Measurements from ENCODE around the gene IL13. TPM values are rescaled to one million over a fixed set of nuclear protein-coding genes. Genes with fewer than 3 reads are reported as not detected.

IL13 gene
- total RNA-seq, 1 donor from 2014 or later: not detected

GRCh38 chr5:132678735-132679134, 20.8 kb downstream of the IL13 start:
- no peak for TF ChIP-seq CTCF (IDR thresholded peaks at IDR 0.05; ENCODE audit: partially characterized antibody, unreplicated experiment)
- H3K4me1 Mint-ChIP-seq (ENCODE audit: low read depth, unreplicated experiment): peaks cover 32% of the 10 kb centered on the region
- peaks cover 16% of the 10 kb centered on the region for H3K36me3 Mint-ChIP-seq (ENCODE audit: unreplicated experiment)

GRCh38 chr5:132679166-132679565, 21.2 kb downstream of the IL13 start:
- peaks cover 3% of the 10 kb centered on the region for H3K27me3 Mint-ChIP-seq (ENCODE audit: unreplicated experiment)
- H3K4me1 Mint-ChIP-seq (ENCODE audit: low read depth, unreplicated experiment): peaks cover 32% of the 10 kb centered on the region
- DNase-seq: no peak
- H3K9me3 Mint-ChIP-seq (ENCODE audit: unreplicated experiment): peaks cover 10% of the 10 kb centered on the region
- peaks cover 16% of the 10 kb centered on the region for H3K36me3 Mint-ChIP-seq (ENCODE audit: unreplicated experiment)
- no peak overlapping the region for H3K27ac Mint-ChIP-seq (ENCODE audit: unreplicated experiment)
- no peak overlapping the region for H3K4me3 Mint-ChIP-seq (ENCODE audit: unreplicated experiment)
- no peak for TF ChIP-seq CTCF (IDR thresholded peaks at IDR 0.05; ENCODE audit: partially characterized antibody, unreplicated experiment)

More at GRCh38 chr5:132678735-132679134, 20.8 kb downstream of the IL13 start:
- Mint-ChIP-seq H3K4me3 (ENCODE audit: unreplicated experiment) (no peak overlapping the region), H3K9me3 (ENCODE audit: unreplicated experiment) (peaks cover 10% of the 10 kb centered on the region), H3K27me3 (ENCODE audit: unreplicated experiment) (peaks cover 7% of the 10 kb centered on the region), H3K27ac (ENCODE audit: unreplicated experiment) (no peak overlapping the region)
- no peak for DNase-seq

DNA sequence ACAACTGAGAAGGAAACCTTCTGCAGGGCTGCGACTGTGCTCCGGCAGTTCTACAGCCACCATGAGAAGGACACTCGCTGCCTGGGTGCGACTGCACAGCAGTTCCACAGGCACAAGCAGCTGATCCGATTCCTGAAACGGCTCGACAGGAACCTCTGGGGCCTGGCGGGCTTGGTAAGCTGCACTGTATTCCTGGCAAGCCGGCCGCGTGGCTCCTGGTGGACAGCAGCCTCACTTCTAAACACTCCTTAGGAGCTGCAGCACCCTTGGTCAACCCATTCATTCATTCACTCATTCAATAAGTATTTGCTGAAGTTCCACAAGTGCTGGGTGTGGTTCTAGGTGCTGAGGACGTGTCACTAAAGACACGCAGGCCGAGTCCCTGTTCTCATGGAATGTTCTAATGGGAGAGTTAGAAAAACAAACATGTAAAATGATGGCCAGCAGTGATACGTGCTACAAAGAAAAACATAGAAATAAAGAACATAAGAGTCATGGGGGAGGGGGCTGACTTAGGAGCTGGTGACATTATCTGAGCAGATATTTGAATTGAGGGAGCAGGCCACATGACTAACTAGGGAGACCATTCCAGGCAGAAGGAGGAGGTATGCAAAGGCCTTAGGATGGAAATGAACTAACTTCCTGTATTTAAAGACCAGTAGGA, 21.9 kb downstream of the IL13 start:
- H3K27ac Mint-ChIP-seq (ENCODE audit: unreplicated experiment): no peak overlapping the region
- H3K4me3 Mint-ChIP-seq (ENCODE audit: unreplicated experiment): peak overlapping the region; percentile 5
- peaks cover 12% of the 10 kb centered on the region for H3K36me3 Mint-ChIP-seq (ENCODE audit: unreplicated experiment)
- H3K27me3 Mint-ChIP-seq (ENCODE audit: unreplicated experiment): peaks cover 3% of the 10 kb centered on the region
- no peak for TF ChIP-seq CTCF (IDR thresholded peaks at IDR 0.05; ENCODE audit: partially characterized antibody, unreplicated experiment)
- no peak for DNase-seq
- peaks cover 37% of the 10 kb centered on the region for H3K4me1 Mint-ChIP-seq (ENCODE audit: low read depth, unreplicated experiment)
- peaks cover 10% of the 10 kb centered on the region for H3K9me3 Mint-ChIP-seq (ENCODE audit: unreplicated experiment)

- Mint-ChIP-seq H3K4me1 (ENCODE audit: low read depth, unreplicated experiment) (peaks cover 42% of the 10 kb centered on the region), H3K27ac (ENCODE audit: unreplicated experiment) (no peak overlapping the region), H3K4me3 (ENCODE audit: unreplicated experiment) (no peak overlapping the region), H3K27me3 (ENCODE audit: unreplicated experiment) (peaks cover 3% of the 10 kb centered on the region), H3K9me3 (ENCODE audit: unreplicated experiment) (peaks cover 10% of the 10 kb centered on the region), H3K36me3 (ENCODE audit: unreplicated experiment) (peaks cover 12% of the 10 kb centered on the region)
- TF ChIP-seq CTCF (IDR thresholded peaks at IDR 0.05; ENCODE audit: partially characterized antibody, unreplicated experiment): no peak
- no peak for DNase-seq
Measured at GRCh38 chr5:132680780-132681475, 23.0 kb downstream of the IL13 start.

DNA sequence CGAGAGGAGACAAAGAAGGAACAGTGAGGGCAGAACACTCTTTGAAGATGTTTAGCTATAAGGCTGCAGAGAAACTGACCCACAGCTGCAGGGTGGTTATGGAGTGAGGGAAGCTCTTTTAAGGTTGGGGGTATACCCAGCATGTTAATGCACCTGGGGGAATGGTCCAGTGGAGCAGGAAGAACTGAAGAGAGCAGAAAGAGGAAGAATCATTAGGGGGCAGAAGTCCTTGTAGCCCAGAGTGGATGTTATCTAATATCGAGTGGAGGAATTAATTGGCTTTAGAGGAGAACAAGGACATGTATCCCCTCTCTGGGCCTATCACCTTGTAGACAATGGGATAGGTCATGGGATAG, 23.5 kb downstream of the IL13 start:
- TF ChIP-seq CTCF (IDR thresholded peaks at IDR 0.05; ENCODE audit: partially characterized antibody, unreplicated experiment): no peak
- Mint-ChIP-seq H3K36me3 (ENCODE audit: unreplicated experiment) (peaks cover 12% of the 10 kb centered on the region), H3K4me1 (ENCODE audit: low read depth, unreplicated experiment) (peaks cover 40% of the 10 kb centered on the region), H3K9me3 (ENCODE audit: unreplicated experiment) (peaks cover 10% of the 10 kb centered on the region), H3K27me3 (ENCODE audit: unreplicated experiment) (peaks cover 3% of the 10 kb centered on the region), H3K4me3 (ENCODE audit: unreplicated experiment) (no peak overlapping the region), H3K27ac (ENCODE audit: unreplicated experiment) (no peak overlapping the region)
- no peak for DNase-seq

Measured in glutamatergic neuron (in vitro differentiated cells).